H1 (cell line): ENCODE measurements around the gene IL2RA. TPM values are rescaled to one million over a fixed set of nuclear protein-coding genes. Genes with fewer than 3 reads are reported as not detected.

ENCODE experiments used
- CTCF ChIA-PET: fragments of 300-600 bp; sonication (Branson Sonifier 250); formaldehyde crosslinking; loops from one replicate; lab custom pipeline; 2021; ENCODE audit not compliant: partially characterized antibody; lab: Charles Lee
- POLR2A ChIA-PET: fragments of 300-600 bp; sonication (Branson Sonifier 250); formaldehyde crosslinking; loops from one replicate; lab custom pipeline; 2021; ENCODE audit warnings: inconsistent platforms; ENCODE audit not compliant: partially characterized antibody; lab: Charles Lee
- DNase-seq, 2 experiments: peaks; one replicate each; pipeline versions ENCODE4 v3.0.0 to v3.0.0-alpha.2; 2010 to 2022; ENCODE audit warnings: low spot score in 2 of 2, low read depth in 1 of 2, mixed read lengths in 1 of 2
- FAIRE-seq: peaks from 2 replicates; lab custom pipeline; 2011; peaks lifted over from hg19 to GRCh38; lab: Jason Lieb, UNC
- H2AFZ ChIP-seq: 2 replicates; pipeline ENCODE4 v1.8.1; 2012; ENCODE audit warnings: low read length, inconsistent platforms
- H2AK5ac ChIP-seq: 2 replicates; pipeline ENCODE4 v1.6.1; 2013; ENCODE audit warnings: low read depth, low read length
- H2BK120ac ChIP-seq: replicated peaks from 2 replicates; pipeline ENCODE3; 2013; ENCODE audit warnings: low read depth, low read length, inconsistent platforms
- H2BK12ac ChIP-seq: 2 replicates; pipeline ENCODE4 v1.6.1; 2013; ENCODE audit warnings: low read depth, low read length
- H2BK15ac ChIP-seq: 2 replicates; pipeline ENCODE4 v1.6.1; 2013; ENCODE audit warnings: low read length
- H2BK20ac ChIP-seq: 2 replicates; pipeline ENCODE4 v1.6.1; 2013; ENCODE audit warnings: low read length
- H2BK5ac ChIP-seq: 2 replicates; pipeline ENCODE4 v1.6.1; 2013; ENCODE audit warnings: low read depth, low read length
- H3K14ac ChIP-seq: 2 replicates; pipeline ENCODE4 v1.6.1; 2013; ENCODE audit warnings: inconsistent platforms; ENCODE audit not compliant: insufficient read length
- H3K18ac ChIP-seq: 2 replicates; pipeline ENCODE4 v1.6.1; 2013; ENCODE audit warnings: low read length; ENCODE audit errors: extremely low read depth
- H3K23ac ChIP-seq: 2 replicates; pipeline ENCODE4 v1.6.1; 2013; ENCODE audit warnings: inconsistent platforms; ENCODE audit not compliant: insufficient read length
- H3K23me2 ChIP-seq: 2 replicates; pipeline ENCODE4 v1.6.1; 2013; ENCODE audit warnings: low read depth, low read length
- H3K27ac ChIP-seq: 2 replicates; pipeline ENCODE4 v1.6.1; 2011; ENCODE audit warnings: low read depth, low read length, inconsistent platforms
- H3K27me3 ChIP-seq, 4 experiments: replicated peaks in 1 of 4; 1 replicate in 1 of 4; 2 replicates in 3 of 4; pipeline versions ENCODE4 v1.6.1 to v1.8.1; 2011 to 2013; ENCODE audit warnings: low read length in 3 of 4, mild to moderate bottlenecking in 3 of 4, inconsistent platforms in 2 of 4, mixed read lengths in 2 of 4, moderate library complexity in 1 of 4; ENCODE audit not compliant: control insufficient read depth in 3 of 4, insufficient read depth in 3 of 4; ENCODE audit errors: extremely low read depth in 1 of 4
- H3K36me3 ChIP-seq, 4 experiments: 2 replicates each; pipeline versions ENCODE4 v1.6.1 to v1.8.1; 2011 to 2013; ENCODE audit warnings: mild to moderate bottlenecking in 4 of 4, low read length in 3 of 4, moderate library complexity in 2 of 4, control low read depth in 1 of 4, inconsistent platforms in 1 of 4; ENCODE audit not compliant: insufficient read depth in 4 of 4, control insufficient read depth in 2 of 4
- H3K4ac ChIP-seq: replicated peaks from 2 replicates; pipeline ENCODE3; 2013; ENCODE audit warnings: low read length, low read depth, mixed read lengths, inconsistent platforms; ENCODE audit not compliant: insufficient read length
- H3K4me1 ChIP-seq, 4 experiments: replicated peaks in 1 of 4; 1 replicate in 1 of 4; 2 replicates in 3 of 4; pipeline versions ENCODE4 v1.6.1 to v1.8.1; 2011 to 2013; ENCODE audit warnings: low read length in 3 of 4, inconsistent platforms in 2 of 4, mixed read lengths in 1 of 4; ENCODE audit not compliant: insufficient read depth in 4 of 4, control insufficient read depth in 3 of 4
- H3K4me2 ChIP-seq, 2 experiments: 2 replicates each; pipeline versions ENCODE4 v1.6.1 to v1.8.1; 2011 to 2013; ENCODE audit warnings: low read depth in 2 of 2, low read length in 2 of 2, control low read depth in 1 of 2, inconsistent platforms in 1 of 2, mild to moderate bottlenecking in 1 of 2; ENCODE audit not compliant: insufficient read depth in 1 of 2
- H3K4me3 ChIP-seq, 4 experiments: fragments of 200-600, 300-600 bp in 1 of 4; sonication (generic), shearing (Covaris generic), sonication (Bioruptor Twin) in 1 of 4; 2 replicates each; pipeline versions ENCODE4 v1.5.1 to v1.8.1; 2011 to 2016; ENCODE audit warnings: low read length in 4 of 4, low read depth in 3 of 4, control low read depth in 2 of 4, inconsistent platforms in 2 of 4, mild to moderate bottlenecking in 2 of 4, mixed read lengths in 1 of 4, moderate library complexity in 1 of 4; ENCODE audit not compliant: insufficient read depth in 2 of 4; ENCODE audit errors: extremely low read depth in 1 of 4
- H3K56ac ChIP-seq: replicated peaks from 2 replicates; pipeline ENCODE3; 2013; ENCODE audit warnings: low read depth, mild to moderate bottlenecking, mixed read lengths, low read length, inconsistent platforms; ENCODE audit not compliant: insufficient read length
- H3K79me1 ChIP-seq: 2 replicates; pipeline ENCODE4 v1.6.1; 2013; ENCODE audit warnings: low read depth, low read length, control low read depth
- H3K79me2 ChIP-seq, 2 experiments: 2 replicates each; pipeline versions ENCODE4 v1.6.1 to v1.8.1; 2012 to 2013; ENCODE audit warnings: low read length in 2 of 2, mild to moderate bottlenecking in 2 of 2, inconsistent platforms in 1 of 2; ENCODE audit not compliant: insufficient read depth in 2 of 2, control insufficient read depth in 1 of 2
- H3K9ac ChIP-seq, 4 experiments: replicated peaks in 1 of 4; 1 replicate in 1 of 4; 2 replicates in 3 of 4; pipeline versions ENCODE4 v1.6.1 to v1.8.1; 2011 to 2013; ENCODE audit warnings: low read depth in 3 of 4, low read length in 3 of 4, control low read depth in 2 of 4, mild to moderate bottlenecking in 2 of 4, moderate library complexity in 2 of 4, inconsistent platforms in 1 of 4; ENCODE audit errors: extremely low read depth in 1 of 4
- H3K9me3 ChIP-seq, 2 experiments: 2 replicates each; pipeline versions ENCODE4 v1.6.1 to v1.8.1; 2012 to 2013; ENCODE audit warnings: mild to moderate bottlenecking in 2 of 2, moderate library complexity in 2 of 2, control low read depth in 1 of 2, inconsistent platforms in 1 of 2, low read depth in 1 of 2, low read length in 1 of 2, mixed read lengths in 1 of 2; ENCODE audit not compliant: insufficient read depth in 2 of 2
- H4K20me1 ChIP-seq, 2 experiments: replicated peaks in 1 of 2; 2 replicates each; pipeline versions ENCODE3 to v1.8.1; 2011 to 2013; ENCODE audit warnings: inconsistent platforms in 2 of 2, low read length in 2 of 2, mild to moderate bottlenecking in 1 of 2; ENCODE audit not compliant: insufficient read depth in 2 of 2, control insufficient read depth in 1 of 2
- H4K5ac ChIP-seq: 2 replicates; pipeline ENCODE4 v1.6.1; 2013; ENCODE audit warnings: low read length, low read depth, mixed read lengths, inconsistent platforms; ENCODE audit not compliant: insufficient read length
- H4K8ac ChIP-seq: 2 replicates; pipeline ENCODE4 v1.8.0; 2013; ENCODE audit warnings: mild to moderate bottlenecking, moderate library complexity, low read length, inconsistent platforms; ENCODE audit not compliant: insufficient read depth; ENCODE audit errors: extremely low read depth
- H4K91ac ChIP-seq: replicated peaks from 2 replicates; pipeline ENCODE3; 2013; ENCODE audit warnings: low read length, mixed read lengths, inconsistent platforms; ENCODE audit not compliant: insufficient read length
- BRCA1 ChIP-seq: IDR thresholded peaks from 2 replicates; pipeline ENCODE4 v1.6.1; 2012; ENCODE audit warnings: low read depth, low read length, improper control_type of control experiment
- FOSL1 ChIP-seq: IDR thresholded peaks from 2 replicates; pipeline ENCODE4 v1.6.1; 2011; ENCODE audit warnings: mild to moderate bottlenecking, low read depth, low read length, moderate library complexity; ENCODE audit not compliant: insufficient read depth
- HDAC2 ChIP-seq, 2 experiments: fragments of 300-600 bp in 1 of 2; sonication (generic) in 1 of 2; IDR thresholded peaks; 2 replicates each; pipeline ENCODE4 v1.6.1; 2011 to 2012; ENCODE audit warnings: low read depth in 2 of 2, low read length in 2 of 2, mild to moderate bottlenecking in 2 of 2, moderate library complexity in 2 of 2, borderline replicate concordance in 1 of 2, inconsistent platforms in 1 of 2
- KDM5A ChIP-seq: fragments of 200-600 bp; IDR thresholded peaks from 2 replicates; pipeline ENCODE4 v1.7.1; 2012; ENCODE audit warnings: mild to moderate bottlenecking, low read length, inconsistent platforms, mixed read lengths
- MAFK ChIP-seq: IDR thresholded peaks from 2 replicates; pipeline ENCODE4 v1.6.1; 2012; ENCODE audit warnings: low read depth, mild to moderate bottlenecking, improper control_type of control experiment, low read length
- RFX5 ChIP-seq: IDR thresholded peaks from 2 replicates; pipeline ENCODE4 v1.6.1; 2011; ENCODE audit warnings: low read depth, low read length, improper control_type of control experiment, borderline replicate concordance
- SAP30 ChIP-seq: fragments of 300-600 bp; sonication (generic); IDR thresholded peaks from 2 replicates; pipeline ENCODE4 v1.7.1; 2012; ENCODE audit warnings: low read length, moderate library complexity, mild to moderate bottlenecking, inconsistent platforms; ENCODE audit not compliant: insufficient read depth, insufficient replicate concordance
- SIX5 ChIP-seq: IDR thresholded peaks from 2 replicates; pipeline ENCODE4 v1.6.1; 2011; ENCODE audit warnings: mild to moderate bottlenecking, low read depth, low read length
- SUZ12 ChIP-seq: fragments of 200-600 bp; sonication (generic); IDR thresholded peaks from 2 replicates; pipeline ENCODE4 v1.6.1; 2012; ENCODE audit warnings: mild to moderate bottlenecking, inconsistent platforms, low read length, moderate library complexity, mixed read lengths
- TAF1 ChIP-seq: IDR thresholded peaks from 2 replicates; pipeline ENCODE4 v1.6.1; 2011; ENCODE audit warnings: mild to moderate bottlenecking, low read depth, low read length
- TAF7 ChIP-seq: optimal IDR thresholded peaks from 2 replicates; pipeline ENCODE3; 2011; ENCODE audit warnings: low read depth, mild to moderate bottlenecking, inconsistent platforms, low read length, moderate library complexity, borderline replicate concordance
- TCF12 ChIP-seq: IDR thresholded peaks from 2 replicates; pipeline ENCODE4 v1.6.1; 2011; ENCODE audit warnings: low read depth, mild to moderate bottlenecking, low read length
- ZNF274 ChIP-seq: IDR thresholded peaks from 2 replicates; pipeline ENCODE4 v1.7.0; 2012; ENCODE audit warnings: low read length, borderline replicate concordance; ENCODE audit errors: extremely low read depth
- WGBS, 2 experiments: shearing (Covaris generic) in 1 of 2; methylation state at CpG; one replicate each; pipeline versions ENCODE4 v1.1.6 to v1.1.7; 2013 to 2015; ENCODE audit warnings: low lambda C conversion rate in 2 of 2, mixed read lengths in 2 of 2, inconsistent platforms in 1 of 2, low coverage in 1 of 2, missing lambda C conversion rate in 1 of 2; ENCODE audit not compliant: insufficient replicate concordance in 2 of 2, insufficient coverage in 1 of 2, insufficient read length in 1 of 2; ENCODE audit errors: extremely low coverage in 1 of 2, missing lambda C conversion rate in 1 of 2; 5-methylcytosine and 5-hydroxymethylcytosine counted together
- polyA plus RNA-seq, 7 experiments: library from polyadenylated mRNA; depleted of rRNA in 3 of 7; stranded (reverse) in 5 of 7; unstranded in 2 of 7; fragments of >200 nt in 5 of 7; fragments of 200-250 nt in 2 of 7; gene quantifications; 1 replicate in 5 of 7; 2 replicates in 1 of 7; 4 replicates in 1 of 7; pipeline versions ENCODE4 v1.2.1 to v1.2.3, GENCODE V29; 2011 to 2013; ENCODE audit warnings: missing spikeins in 2 of 7, mixed read lengths in 2 of 7
- total RNA-seq: library from RNA; stranded (reverse); fragmentation: NEBNext Ultra II Directional; extraction: Animal tissue kit (Norgen Biotek cat#: 25700); gene quantifications from 2 replicates; pipeline ENCODE4 v1.2.1, GENCODE V29; 2021
- TF ChIP-seq, protein P1 (sequence below): IDR thresholded peaks from 2 replicates; pipeline ENCODE4 v1.6.1; 2011; ENCODE audit warnings: low read length, improper control_type of control experiment

IL2RA gene
- total and polyA plus RNA-seq, 2 of the 8 experiments (the other 6 are each of a cell fraction or from before 2014, with no cell fraction given), result not detected

DNA sequence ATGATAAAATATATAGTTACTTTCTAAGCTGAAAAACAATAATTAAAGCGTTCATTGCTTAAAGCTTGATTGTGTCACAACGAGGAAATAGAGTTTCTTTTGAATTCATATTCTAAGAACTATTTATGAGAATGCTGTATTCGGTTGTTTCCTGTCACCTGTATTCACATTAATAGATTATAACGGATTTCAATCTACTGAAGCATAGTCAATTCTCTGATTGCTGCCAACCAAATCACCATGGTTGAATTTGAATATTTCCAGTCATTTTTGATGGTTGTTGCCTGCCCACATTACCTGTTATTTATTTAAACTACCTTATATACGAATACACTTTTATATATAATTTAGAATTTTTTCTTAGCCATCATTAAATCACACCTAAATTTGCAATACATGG lies 22.0 kb downstream of the IL2RA start:
- FAIRE-seq (no peak), DNase-seq (no peak)
- Histone ChIP-seq H3K79me1 (no peaks in the 10 kb centered on the region), H3K23me2 (no peaks in the 10 kb centered on the region; the same call in 1 of the 2 replicates), H4K5ac (no peak overlapping the region), H3K79me2 (no peaks in the 10 kb centered on the region), H3K23ac (no peak overlapping the region), H2BK15ac (no peak overlapping the region), H2BK120ac (no peak overlapping the region), H3K4me3 (no peak overlapping the region), H4K20me1 (no peaks in the 10 kb centered on the region), H3K36me3 (no peaks in the 10 kb centered on the region), H3K9ac (no peak overlapping the region), H3K27ac (no peak overlapping the region), H3K56ac (no peak overlapping the region), H4K8ac (no peak overlapping the region), H2BK12ac (no peak overlapping the region), H3K14ac (no peak overlapping the region), H2AFZ (no peak overlapping the region), H3K18ac (no peak overlapping the region), H2BK5ac (no peak overlapping the region), H3K27me3 (peaks cover 0 to 1% (median 0%) of the 10 kb centered on the region in 4 experiments; a peak in 1 of 7 replicates), H4K91ac (no peak overlapping the region), H3K4ac (no peak overlapping the region), H2AK5ac (no peak overlapping the region), H3K4me2 (no peak overlapping the region), H3K9me3 (no peaks in the 10 kb centered on the region), H2BK20ac (no peak overlapping the region), H3K4me1 (no peaks in the 10 kb centered on the region)
- ChIA-PET POLR2A (no interaction called here), CTCF (no interaction called here)
- TF ChIP-seq KDM5A, result no peak
- TF ChIP-seq FOSL1, result no peak
- no peak for TF ChIP-seq RFX5
- no peak for TF ChIP-seq SIX5
- TF ChIP-seq SUZ12, result no peak
- no peak for TF ChIP-seq SAP30
- TF ChIP-seq, protein P1, sequence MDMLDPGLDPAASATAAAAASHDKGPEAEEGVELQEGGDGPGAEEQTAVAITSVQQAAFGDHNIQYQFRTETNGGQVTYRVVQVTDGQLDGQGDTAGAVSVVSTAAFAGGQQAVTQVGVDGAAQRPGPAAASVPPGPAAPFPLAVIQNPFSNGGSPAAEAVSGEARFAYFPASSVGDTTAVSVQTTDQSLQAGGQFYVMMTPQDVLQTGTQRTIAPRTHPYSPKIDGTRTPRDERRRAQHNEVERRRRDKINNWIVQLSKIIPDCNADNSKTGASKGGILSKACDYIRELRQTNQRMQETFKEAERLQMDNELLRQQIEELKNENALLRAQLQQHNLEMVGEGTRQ, result no peak
- TF ChIP-seq ZNF274, result no peak
- no peak for TF ChIP-seq TAF7
- TF ChIP-seq TAF1, result no peak
- no peak for TF ChIP-seq TCF12
- no peak for TF ChIP-seq MAFK
- no peak for TF ChIP-seq BRCA1
- no peak for TF ChIP-seq HDAC2 (IDR thresholded peaks at IDR 0.05; ENCODE audit: borderline replicate concordance in 1 of 2, low read depth in 2 of 2, low read length in 2 of 2)
- WGBS, 2 experiments, result 86% methylated on average over 5 of the region's 5 CpGs; no CpG with 5 or more reads in 1 of the 2 experiments
